GM12875 (cell line): ENCODE data around the gene ERGIC1.

Source experiments
- H3K4me3 ChIP-seq: one replicate; pipeline ENCODE4 v1.5.1; 2011; ENCODE audit warnings: low read depth, low read length, control low read depth
- TF ChIP-seq, protein P1 (sequence below): IDR thresholded peaks from 2 replicates; pipeline ENCODE4 v1.5.1; 2011; ENCODE audit warnings: low read depth, mild to moderate bottlenecking, control low read depth, inconsistent platforms, low read length, moderate library complexity, borderline replicate concordance; ENCODE audit not compliant: insufficient read depth

Gene ERGIC1

DNA sequence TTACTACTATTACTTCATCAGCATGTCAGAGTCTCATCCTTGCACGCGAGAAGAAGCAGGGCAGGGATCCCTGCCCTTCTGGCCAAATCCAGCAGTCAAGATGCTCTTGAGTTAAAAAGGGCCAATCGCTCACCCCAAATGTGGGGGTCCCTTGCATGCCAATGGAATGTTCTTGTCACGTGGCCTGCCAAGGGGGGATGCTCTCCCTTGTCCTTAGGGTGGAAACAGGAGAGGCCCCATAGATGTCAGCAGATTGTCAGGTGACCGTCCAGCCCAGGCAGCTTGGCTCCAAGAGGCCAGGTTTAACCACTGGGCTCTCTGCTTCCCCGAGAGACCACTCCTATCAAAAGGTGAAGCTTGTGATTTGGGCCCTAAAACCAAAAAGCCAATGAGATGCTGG lies 37.7 kb upstream of the ERGIC1 start:
- H3K4me3 ChIP-seq: no peak overlapping the region
- TF ChIP-seq, protein P1, sequence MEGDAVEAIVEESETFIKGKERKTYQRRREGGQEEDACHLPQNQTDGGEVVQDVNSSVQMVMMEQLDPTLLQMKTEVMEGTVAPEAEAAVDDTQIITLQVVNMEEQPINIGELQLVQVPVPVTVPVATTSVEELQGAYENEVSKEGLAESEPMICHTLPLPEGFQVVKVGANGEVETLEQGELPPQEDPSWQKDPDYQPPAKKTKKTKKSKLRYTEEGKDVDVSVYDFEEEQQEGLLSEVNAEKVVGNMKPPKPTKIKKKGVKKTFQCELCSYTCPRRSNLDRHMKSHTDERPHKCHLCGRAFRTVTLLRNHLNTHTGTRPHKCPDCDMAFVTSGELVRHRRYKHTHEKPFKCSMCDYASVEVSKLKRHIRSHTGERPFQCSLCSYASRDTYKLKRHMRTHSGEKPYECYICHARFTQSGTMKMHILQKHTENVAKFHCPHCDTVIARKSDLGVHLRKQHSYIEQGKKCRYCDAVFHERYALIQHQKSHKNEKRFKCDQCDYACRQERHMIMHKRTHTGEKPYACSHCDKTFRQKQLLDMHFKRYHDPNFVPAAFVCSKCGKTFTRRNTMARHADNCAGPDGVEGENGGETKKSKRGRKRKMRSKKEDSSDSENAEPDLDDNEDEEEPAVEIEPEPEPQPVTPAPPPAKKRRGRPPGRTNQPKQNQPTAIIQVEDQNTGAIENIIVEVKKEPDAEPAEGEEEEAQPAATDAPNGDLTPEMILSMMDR: no peak

DNA sequence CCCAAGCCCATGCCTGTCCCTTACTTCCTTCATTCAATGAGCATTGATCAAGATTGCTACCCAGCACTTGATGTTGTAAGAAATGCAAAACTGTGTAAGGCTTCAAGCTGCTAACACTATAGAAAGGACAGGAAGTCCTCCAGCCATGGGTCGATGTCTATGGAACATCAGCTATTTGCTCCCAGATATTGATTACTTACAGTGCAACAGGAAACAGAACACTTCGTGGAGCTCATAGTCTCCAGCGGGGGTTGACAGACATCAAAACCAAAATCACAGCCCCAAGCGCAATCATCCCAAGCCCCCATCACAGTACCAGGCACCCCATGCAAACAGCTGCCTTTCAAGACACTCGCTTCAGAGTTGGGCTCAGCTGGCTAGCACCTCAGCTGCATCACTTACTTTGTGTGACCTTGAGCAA lies 36.3 kb upstream of the ERGIC1 start:
- TF ChIP-seq, protein P1: no peak

DNA sequence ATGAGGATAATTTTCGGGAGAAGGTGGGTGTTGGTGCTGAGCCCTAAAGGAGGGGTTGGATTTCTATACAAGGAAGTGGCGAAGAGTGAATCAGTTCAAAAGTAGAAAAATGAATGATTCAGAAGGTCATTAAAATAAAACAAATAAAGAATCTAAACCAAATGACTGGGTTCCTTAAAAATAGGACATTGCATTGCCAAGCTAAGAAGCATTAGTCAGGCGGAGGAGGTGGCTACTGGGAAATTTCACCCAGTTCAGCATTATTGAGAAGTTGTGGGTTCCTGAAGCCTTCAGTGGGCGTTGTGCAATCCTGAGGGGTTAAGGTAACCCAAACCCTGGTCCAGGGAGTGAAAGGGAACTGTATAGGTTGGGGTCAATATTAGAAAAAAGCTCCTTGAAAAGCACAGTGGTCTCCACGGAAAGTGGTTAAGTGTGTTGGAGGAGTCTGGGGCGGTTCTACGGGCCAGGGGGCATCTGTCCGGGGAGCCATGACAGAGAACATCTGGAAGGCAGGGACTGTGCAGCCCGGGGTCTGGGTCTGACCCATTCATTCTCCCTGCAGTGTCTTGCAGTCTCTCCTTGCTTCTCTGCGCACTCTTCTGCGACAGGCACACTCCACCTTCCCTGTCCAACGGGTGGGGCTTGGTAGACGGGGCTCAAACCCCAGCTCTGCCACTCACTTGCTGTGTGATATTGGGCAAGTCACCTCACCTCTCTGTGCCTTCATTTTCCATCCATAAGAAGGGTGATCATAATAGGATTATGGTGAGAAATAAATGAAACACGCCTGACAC lies 35.4 kb upstream of the ERGIC1 start:
- no peak overlapping the region for H3K4me3 ChIP-seq
- TF ChIP-seq, protein P1: no peak

More for the DNA sequence above, 36.3 kb upstream of the ERGIC1 start:
- H3K4me3 ChIP-seq: no peak overlapping the region

DNA sequence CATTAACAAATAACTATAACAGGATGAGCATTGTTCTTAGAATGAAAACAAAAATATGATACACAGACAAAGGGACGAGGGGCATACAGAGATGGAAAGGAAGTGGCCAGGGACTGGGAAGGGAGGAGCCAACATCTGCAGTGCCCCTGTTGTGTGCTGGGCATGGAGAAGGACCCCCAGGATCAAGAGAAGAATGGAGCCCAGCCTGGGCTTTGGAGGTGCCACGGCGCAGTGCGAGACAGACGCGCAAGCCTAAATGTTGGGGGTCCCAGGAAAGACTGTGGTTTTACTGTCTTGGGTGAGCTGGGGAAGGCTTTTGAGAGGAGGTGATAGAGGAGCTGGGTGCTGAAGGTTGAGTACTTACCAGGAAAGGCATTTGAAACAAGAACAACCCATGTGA lies 34.6 kb upstream of the ERGIC1 start:
- TF ChIP-seq, protein P1: no peak
- no peak overlapping the region for H3K4me3 ChIP-seq

DNA sequence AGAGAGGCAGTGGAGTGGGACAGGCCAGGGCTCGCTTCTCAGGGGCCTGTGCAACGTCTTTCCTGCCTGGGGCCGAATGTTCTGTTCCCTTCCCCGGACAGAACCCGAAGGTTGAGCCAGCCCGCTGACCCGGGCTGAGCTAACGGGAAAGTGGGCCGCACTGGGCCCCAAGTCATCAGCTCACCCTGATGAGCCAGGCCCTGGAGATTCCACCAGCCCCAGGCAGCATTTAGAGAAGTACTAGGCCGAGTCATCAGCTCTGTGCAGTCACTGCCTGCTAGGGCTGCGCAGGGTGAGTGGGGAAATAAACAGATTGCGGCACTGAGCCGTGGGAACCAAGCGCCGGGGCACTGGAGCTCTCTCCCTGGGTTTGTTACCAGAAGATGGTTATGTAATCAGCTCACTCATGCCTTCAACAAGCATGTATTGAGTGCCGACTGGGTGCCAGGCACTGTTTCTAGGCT lies 33.9 kb upstream of the ERGIC1 start:
- H3K4me3 ChIP-seq: no peak overlapping the region
- TF ChIP-seq, protein P1: no peak

DNA sequence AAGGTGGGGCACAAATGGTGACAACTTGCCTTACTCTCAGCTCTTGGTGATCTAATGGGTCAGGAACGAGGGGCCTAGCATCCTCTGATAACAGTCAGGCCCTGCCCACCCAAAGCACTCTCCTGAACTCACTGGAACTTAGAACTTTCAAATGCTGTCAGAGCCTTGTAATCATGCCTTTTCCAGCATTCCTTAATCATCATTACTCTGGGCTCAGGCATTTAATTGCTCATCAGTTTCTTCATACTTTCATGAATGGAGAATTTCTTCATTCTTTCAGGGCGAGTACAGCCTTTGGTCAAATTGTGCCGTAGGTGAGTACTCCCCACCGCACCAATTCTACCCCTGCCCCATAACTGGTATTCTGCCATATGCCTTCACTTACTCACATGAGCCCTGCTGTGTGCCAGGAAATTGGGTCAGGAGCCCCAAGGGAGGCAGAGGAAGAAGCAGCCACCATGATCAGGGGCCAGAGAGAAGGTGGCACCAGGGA lies 32.8 kb upstream of the ERGIC1 start:
- TF ChIP-seq, protein P1: no peak
- no peak overlapping the region for H3K4me3 ChIP-seq

DNA sequence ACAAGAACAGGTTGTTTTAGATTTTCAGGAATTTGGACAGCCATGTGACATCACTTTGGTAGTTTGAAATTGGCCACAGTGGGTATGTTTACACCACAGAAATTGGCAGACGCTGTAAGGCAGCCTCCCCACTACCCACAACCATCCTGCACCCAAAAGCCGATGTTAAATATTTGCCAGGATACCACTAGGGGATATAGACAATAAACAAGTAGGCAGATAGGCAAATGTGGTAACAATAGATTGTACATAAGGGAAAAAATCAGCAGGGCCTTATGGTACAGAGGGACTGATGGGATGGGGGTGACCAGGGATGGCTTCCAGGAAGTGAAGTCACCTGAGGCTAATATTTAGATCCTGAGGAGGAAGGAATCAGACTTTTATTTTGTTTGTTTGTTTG lies 31.9 kb upstream of the ERGIC1 start:
- TF ChIP-seq, protein P1: no peak
- H3K4me3 ChIP-seq: no peak overlapping the region
